Measurements from ENCODE around the gene HAUS8. TPM values are rescaled to one million over a fixed set of nuclear protein-coding genes. Genes with fewer than 3 reads are reported as not detected.

HAUS8 gene
- total RNA-seq, 1 donor from 2014 or later = 11.6 TPM

GRCh38 chr19:17079710-17080439 is 4.6 kb upstream of the HAUS8 start:
- Mint-ChIP-seq H3K4me1 (ENCODE audit: unreplicated experiment) (peaks cover 61% of the 10 kb centered on the region), H3K27me3 (ENCODE audit: unreplicated experiment) (no peaks in the 10 kb centered on the region), H3K27ac (ENCODE audit: unreplicated experiment) (peak overlapping the region; percentile 95), H3K4me3 (ENCODE audit: unreplicated experiment) (peak overlapping the region; percentile 70), H3K9me3 (ENCODE audit: unreplicated experiment) (no peaks in the 10 kb centered on the region), H3K36me3 (ENCODE audit: unreplicated experiment) (no peaks in the 10 kb centered on the region)
- TF ChIP-seq CTCF (IDR thresholded peaks at IDR 0.05) = peak; percentile 73
- DNase-seq (ENCODE audit: extremely low spot score, unreplicated experiment) = peak; percentile 90

- Mint-ChIP-seq H3K27me3 (ENCODE audit: unreplicated experiment) (no peaks in the 10 kb centered on the region), H3K27ac (ENCODE audit: unreplicated experiment) (peak overlapping the region; percentile 95), H3K4me3 (ENCODE audit: unreplicated experiment) (peak overlapping the region; percentile 70), H3K9me3 (ENCODE audit: unreplicated experiment) (no peaks in the 10 kb centered on the region), H3K36me3 (ENCODE audit: unreplicated experiment) (no peaks in the 10 kb centered on the region), H3K4me1 (ENCODE audit: unreplicated experiment) (peaks cover 69% of the 10 kb centered on the region)
- no peak for TF ChIP-seq CTCF (IDR thresholded peaks at IDR 0.05)
- no peak for DNase-seq (ENCODE audit: extremely low spot score, unreplicated experiment)
Measured at GRCh38 chr19:17078920-17079709, 3.9 kb upstream of the HAUS8 start.

GRCh38 chr19:17078036-17078919 is 3.0 kb upstream of the HAUS8 start:
- no peak overlapping the region for H3K4me3 Mint-ChIP-seq (ENCODE audit: unreplicated experiment)
- peak overlapping the region; percentile 95 for H3K27ac Mint-ChIP-seq (ENCODE audit: unreplicated experiment)
- TF ChIP-seq CTCF (IDR thresholded peaks at IDR 0.05) = no peak

GRCh38 chr19:17077447-17078028 is 2.3 kb upstream of the HAUS8 start:
- Mint-ChIP-seq H3K27me3 (ENCODE audit: unreplicated experiment) (no peaks in the 10 kb centered on the region), H3K4me1 (ENCODE audit: unreplicated experiment) (peaks cover 74% of the 10 kb centered on the region), H3K4me3 (ENCODE audit: unreplicated experiment) (peak overlapping the region; percentile 97), H3K27ac (ENCODE audit: unreplicated experiment) (peak overlapping the region; percentile 87), H3K36me3 (ENCODE audit: unreplicated experiment) (no peaks in the 10 kb centered on the region), H3K9me3 (ENCODE audit: unreplicated experiment) (no peaks in the 10 kb centered on the region)
- no peak for DNase-seq (ENCODE audit: extremely low spot score, unreplicated experiment)
- TF ChIP-seq CTCF (IDR thresholded peaks at IDR 0.05) = no peak

More at GRCh38 chr19:17078036-17078919, 3.0 kb upstream of the HAUS8 start:
- no peaks in the 10 kb centered on the region for H3K9me3 Mint-ChIP-seq (ENCODE audit: unreplicated experiment)
- peaks cover 74% of the 10 kb centered on the region for H3K4me1 Mint-ChIP-seq (ENCODE audit: unreplicated experiment)
- H3K27me3 Mint-ChIP-seq (ENCODE audit: unreplicated experiment) = no peaks in the 10 kb centered on the region
- DNase-seq (ENCODE audit: extremely low spot score, unreplicated experiment) = no peak
- no peaks in the 10 kb centered on the region for H3K36me3 Mint-ChIP-seq (ENCODE audit: unreplicated experiment)
